Common myeloid progenitor, CD34-positive (primary cell): Measurements from ENCODE around the gene CD300A.
A peak's percentile ranks its signal among the peaks of the same experiment; 100 is the strongest.

Experiments used
- CTCF ChIA-PET: fragments of 350-600 bp; sonication (Branson Sonifier 250); formaldehyde crosslinking; loops from one replicate; lab custom pipeline; 2021; ENCODE audit warnings: antibody characterized with exemption; lab: Charles Lee
- POLR2A ChIA-PET: fragments of 350-600 bp; sonication (Branson Sonifier 250); formaldehyde crosslinking; loops from one replicate; lab custom pipeline; 2021; ENCODE audit warnings: antibody characterized with exemption; lab: Charles Lee
- DNase-seq, 3 donors: peaks; one replicate each; pipeline versions ENCODE4 v3.0.0 to v3.0.0-alpha.2; 2013
- H3K27ac ChIP-seq, 2 experiments: 1 replicate in 1 of 2; 2 replicates in 1 of 2; pipeline ENCODE4 v1.7.0; 2013; ENCODE audit warnings: inconsistent platforms in 2 of 2, low read length in 2 of 2, mild to moderate bottlenecking in 2 of 2, low read depth in 1 of 2, moderate library complexity in 1 of 2; ENCODE audit not compliant: severe bottlenecking in 2 of 2, insufficient read depth in 1 of 2, poor library complexity in 1 of 2
- H3K27me3 ChIP-seq, 5 experiments: replicated peaks in 2 of 5; 1 replicate in 3 of 5; 2 replicates in 2 of 5; pipeline versions ENCODE4 v1.6.1 to v1.7.0; 2013; ENCODE audit warnings: low read length in 4 of 5, mild to moderate bottlenecking in 2 of 5, moderate library complexity in 2 of 5, inconsistent platforms in 1 of 5; ENCODE audit not compliant: insufficient read depth in 5 of 5, control insufficient read depth in 4 of 5
- H3K36me3 ChIP-seq, 4 experiments: 1 replicate in 2 of 4; 2 replicates in 2 of 4; pipeline versions ENCODE4 v1.6.1 to v1.7.0; 2013; ENCODE audit warnings: low read length in 3 of 4, control low read depth in 1 of 4, mild to moderate bottlenecking in 1 of 4; ENCODE audit not compliant: control insufficient read depth in 4 of 4, insufficient read depth in 4 of 4
- H3K4me1 ChIP-seq, 4 experiments: 1 replicate in 3 of 4; 2 replicates in 1 of 4; pipeline versions ENCODE4 v1.6.1 to v1.7.1; 2013; ENCODE audit warnings: low read length in 3 of 4, mild to moderate bottlenecking in 3 of 4, control low read depth in 1 of 4, inconsistent platforms in 1 of 4, moderate library complexity in 1 of 4; ENCODE audit not compliant: control insufficient read depth in 4 of 4, insufficient read depth in 4 of 4; ENCODE audit errors: control extremely low read depth in 1 of 4
- H3K4me3 ChIP-seq, 7 experiments: 1 replicate in 4 of 7; 2 replicates in 3 of 7; pipeline versions ENCODE4 v1.5.1 to v1.7.0; 2013; ENCODE audit warnings: mild to moderate bottlenecking in 7 of 7, low read length in 6 of 7, moderate library complexity in 6 of 7, inconsistent platforms in 2 of 7, low read depth in 2 of 7, control low read depth in 1 of 7; ENCODE audit not compliant: insufficient read depth in 4 of 7, control insufficient read depth in 1 of 7; ENCODE audit errors: extremely low read depth in 1 of 7
- H3K9me3 ChIP-seq, 5 experiments: 1 replicate in 4 of 5; 2 replicates in 1 of 5; pipeline versions ENCODE4 v1.6.1 to v1.7.1; 2013; ENCODE audit warnings: low read length in 4 of 5, mild to moderate bottlenecking in 2 of 5, inconsistent platforms in 1 of 5, low read depth in 1 of 5, moderate library complexity in 1 of 5; ENCODE audit not compliant: control insufficient read depth in 4 of 5, insufficient read depth in 2 of 5; ENCODE audit errors: control extremely low read depth in 1 of 5
- WGBS: methylation state at CpG from one replicate; pipeline ENCODE4 v1.1.5; 2013; ENCODE audit not compliant: insufficient coverage; 5-methylcytosine and 5-hydroxymethylcytosine counted together

The CD300A gene

GRCh38 chr17:74446551-74447500, 19.6 kb upstream of the CD300A start:
- Histone ChIP-seq H3K4me3 (peak overlapping the region in 4 of 7 experiments; percentile 6 to 58 (median 30)), H3K36me3 (no peaks in the 10 kb centered on the region), H3K9me3 (no peaks in the 10 kb centered on the region), H3K4me1 (peaks cover 0 to 54% (median 41%) of the 10 kb centered on the region in 4 experiments), H3K27me3 (no peaks in the 10 kb centered on the region), H3K27ac (no peak overlapping the region)
- WGBS, result 25% methylated on average over 23 of the region's 31 CpGs
- DNase-seq, result peak; percentile 66 to 89 (median 85)
- ChIA-PET POLR2A (no interaction called here), CTCF (interaction anchor here (0.7 to 7.6 kb wide), 7 partner anchors 9 to 296 kb away, joined by 3 to 63 read pairs (median 3); no protein-coding TSS in a partner anchor)

- 97% methylated on average over 8 of the region's 11 CpGs for WGBS
Measured at GRCh38 chr17:74447628-74448159, 18.7 kb upstream of the CD300A start.

GRCh38 chr17:74448756-74449155, 17.7 kb upstream of the CD300A start:
- Histone ChIP-seq H3K27ac (no peak overlapping the region), H3K9me3 (no peaks in the 10 kb centered on the region), H3K4me1 (peaks cover 0 to 49% (median 37%) of the 10 kb centered on the region in 4 experiments), H3K36me3 (no peaks in the 10 kb centered on the region), H3K4me3 (no peak overlapping the region), H3K27me3 (peaks cover 0 to 5% (median 0%) of the 10 kb centered on the region in 5 experiments)
- CTCF ChIA-PET, result interaction anchor here (1.3 to 7.6 kb wide), 5 partner anchors 7 to 80 kb away, joined by 3 to 63 read pairs (median 5); no protein-coding TSS in a partner anchor
- DNase-seq, result no peak
- WGBS, result 91% methylated on average over 8 of the region's 8 CpGs
- POLR2A ChIA-PET, result no interaction called here

More at GRCh38 chr17:74447628-74448159, 18.7 kb upstream of the CD300A start:
- DNase-seq, result no peak
- Histone ChIP-seq H3K4me1 (peaks cover 0 to 49% (median 40%) of the 10 kb centered on the region in 4 experiments), H3K9me3 (no peaks in the 10 kb centered on the region), H3K4me3 (peak overlapping the region in 1 of 7 experiments; percentile 29), H3K36me3 (no peaks in the 10 kb centered on the region), H3K27ac (no peak overlapping the region), H3K27me3 (peaks cover 0 to 2% (median 0%) of the 10 kb centered on the region in 5 experiments)
- CTCF ChIA-PET, result interaction anchor here (0.9 to 7.6 kb wide), 6 partner anchors 8 to 85 kb away, joined by 3 to 63 read pairs (median 4); no protein-coding TSS in a partner anchor
- POLR2A ChIA-PET, result no interaction called here

GRCh38 chr17:74449306-74449705, 17.1 kb upstream of the CD300A start:
- Histone ChIP-seq H3K27me3 (peaks cover 0 to 5% (median 0%) of the 10 kb centered on the region in 5 experiments), H3K4me1 (peaks cover 0 to 46% (median 35%) of the 10 kb centered on the region in 4 experiments), H3K27ac (no peak overlapping the region), H3K4me3 (no peak overlapping the region), H3K36me3 (no peaks in the 10 kb centered on the region), H3K9me3 (no peaks in the 10 kb centered on the region)
- DNase-seq, result no peak
- 92% methylated on average over 7 of the region's 11 CpGs for WGBS
- ChIA-PET CTCF (interaction anchor here (1.5 to 7.6 kb wide), 4 partner anchors 7 to 70 kb away, joined by 3 to 63 read pairs (median 12); no protein-coding TSS in a partner anchor), POLR2A (no interaction called here)

- POLR2A ChIA-PET, result no interaction called here
- WGBS, result 96% methylated on average over 5 of the region's 5 CpGs
- CTCF ChIA-PET, result interaction anchor here (1.5 to 7.6 kb wide), 3 partner anchors 6 to 70 kb away, joined by 3 to 63 read pairs (median 19); no protein-coding TSS in a partner anchor
Measured at GRCh38 chr17:74449773-74450172, 16.7 kb upstream of the CD300A start.

GRCh38 chr17:74450231-74450630, 16.2 kb upstream of the CD300A start:
- Histone ChIP-seq H3K36me3 (no peaks in the 10 kb centered on the region), H3K27ac (no peak overlapping the region), H3K4me1 (peaks cover 0 to 44% (median 36%) of the 10 kb centered on the region in 4 experiments), H3K9me3 (no peaks in the 10 kb centered on the region), H3K4me3 (no peak overlapping the region), H3K27me3 (peaks cover 0 to 5% (median 0%) of the 10 kb centered on the region in 5 experiments)
- ChIA-PET POLR2A (no interaction called here), CTCF (interaction anchor here (0.6 to 10.3 kb wide), 4 partner anchors 13 to 68 kb away, joined by 3 to 184 read pairs (median 4); no protein-coding TSS in a partner anchor)
- DNase-seq, result no peak
- 100% methylated on average over 3 of the region's 3 CpGs for WGBS

More at GRCh38 chr17:74449773-74450172, 16.7 kb upstream of the CD300A start:
- Histone ChIP-seq H3K9me3 (no peaks in the 10 kb centered on the region), H3K36me3 (no peaks in the 10 kb centered on the region), H3K4me1 (peaks cover 0 to 46% (median 36%) of the 10 kb centered on the region in 4 experiments), H3K4me3 (no peak overlapping the region), H3K27me3 (peaks cover 0 to 5% (median 0%) of the 10 kb centered on the region in 5 experiments), H3K27ac (no peak overlapping the region)
- DNase-seq, result no peak
